Activated CD4-positive, alpha-beta T cell treated with anti-CD3 and anti-CD28 coated beads, Interleukin-2, Interleukin-4, amounts not matched to agents 100 ng/mL and 50 ng/mL, durations not matched to agents 16 hours and 8 hours (primary cell): ENCODE results near the gene WWOX.

ENCODE experiments used
- DNase-seq: peaks from one replicate; pipeline ENCODE4 v3.0.0-alpha.2; 2020; ENCODE audit warnings: low spot score

Gene WWOX

DNA sequence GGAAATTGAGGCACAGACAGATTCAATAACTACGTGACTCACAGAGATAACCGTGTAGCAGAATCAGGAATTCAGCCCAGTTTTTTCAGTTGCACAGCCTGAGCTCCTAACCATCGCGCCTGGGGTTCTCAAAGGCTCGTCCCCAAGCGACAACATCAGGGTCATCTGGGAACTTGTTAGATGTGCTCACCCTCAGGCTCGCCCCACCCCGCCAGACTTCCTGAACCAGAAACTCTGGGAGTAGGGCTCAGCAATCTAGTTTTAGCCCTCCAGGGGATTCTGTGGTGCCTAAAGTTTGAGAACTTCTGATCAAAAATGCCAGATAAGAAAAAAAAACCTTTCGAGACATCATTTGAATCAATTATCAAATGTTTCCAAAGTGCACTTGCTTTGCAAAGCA is 559.8 kb downstream of the WWOX start:
- no peak for DNase-seq

DNA sequence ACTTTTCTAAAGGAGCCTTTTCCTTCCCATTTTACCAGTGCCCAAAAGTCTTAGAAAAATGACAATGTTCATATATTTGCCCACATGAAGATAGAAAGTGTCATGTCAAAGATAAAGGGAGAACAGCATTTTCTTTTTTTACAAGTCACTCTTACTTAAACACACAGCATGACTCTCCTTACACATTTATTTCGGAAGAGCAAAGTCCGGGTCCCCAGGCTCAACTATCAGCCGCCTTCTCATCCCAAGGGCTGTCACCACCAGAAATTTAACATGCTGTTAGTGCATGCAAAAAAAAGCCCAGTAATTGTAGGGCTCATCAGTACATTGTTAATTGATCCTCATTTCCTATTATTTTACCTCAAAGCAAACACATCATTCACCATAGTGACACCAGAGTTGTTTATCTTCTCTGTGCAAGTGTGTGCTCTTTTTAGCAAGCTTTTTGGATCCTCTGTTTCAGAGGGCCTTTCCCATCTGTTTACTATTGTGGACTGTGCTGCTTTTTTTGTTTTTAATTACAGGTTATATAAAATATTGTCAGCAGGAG is 560.3 kb downstream of the WWOX start:
- DNase-seq: no peak

DNA sequence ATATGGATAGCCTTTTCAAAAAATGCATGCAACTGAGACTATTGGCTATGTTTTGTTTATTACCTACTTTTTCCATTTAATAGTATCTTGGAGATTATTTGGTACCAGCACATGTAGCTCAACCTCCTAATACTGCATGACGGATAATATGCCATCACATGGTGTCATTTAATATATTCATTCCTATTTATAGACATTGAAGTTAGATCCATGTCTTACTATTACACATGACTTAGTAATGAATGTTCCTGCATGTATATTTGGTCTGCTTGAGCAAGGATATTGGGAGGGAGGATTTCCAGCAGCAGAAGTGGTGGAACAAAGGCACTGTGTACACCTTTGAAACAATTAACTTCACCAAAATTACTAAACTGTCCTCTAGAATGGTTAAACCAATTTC is 561.3 kb downstream of the WWOX start:
- no peak for DNase-seq

DNA sequence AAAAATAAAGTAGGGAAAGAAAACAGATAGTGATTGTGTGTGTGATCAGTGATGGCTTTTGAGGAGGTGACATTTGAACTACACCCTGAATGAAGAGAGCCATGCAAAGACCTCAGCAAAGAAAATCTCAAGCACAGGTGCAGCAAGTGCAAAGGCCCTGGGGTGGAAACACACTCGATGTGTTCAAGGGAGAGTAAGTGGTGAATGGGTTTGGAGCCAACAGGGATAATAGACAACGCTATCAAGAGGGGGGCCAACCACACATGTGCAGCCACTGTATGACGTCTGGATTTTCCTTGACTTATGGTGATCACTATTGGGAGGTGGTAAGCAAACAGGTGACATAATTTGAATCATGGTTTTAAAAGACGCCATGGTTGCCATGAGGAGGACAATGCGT is 564.2 kb downstream of the WWOX start:
- DNase-seq: no peak

DNA sequence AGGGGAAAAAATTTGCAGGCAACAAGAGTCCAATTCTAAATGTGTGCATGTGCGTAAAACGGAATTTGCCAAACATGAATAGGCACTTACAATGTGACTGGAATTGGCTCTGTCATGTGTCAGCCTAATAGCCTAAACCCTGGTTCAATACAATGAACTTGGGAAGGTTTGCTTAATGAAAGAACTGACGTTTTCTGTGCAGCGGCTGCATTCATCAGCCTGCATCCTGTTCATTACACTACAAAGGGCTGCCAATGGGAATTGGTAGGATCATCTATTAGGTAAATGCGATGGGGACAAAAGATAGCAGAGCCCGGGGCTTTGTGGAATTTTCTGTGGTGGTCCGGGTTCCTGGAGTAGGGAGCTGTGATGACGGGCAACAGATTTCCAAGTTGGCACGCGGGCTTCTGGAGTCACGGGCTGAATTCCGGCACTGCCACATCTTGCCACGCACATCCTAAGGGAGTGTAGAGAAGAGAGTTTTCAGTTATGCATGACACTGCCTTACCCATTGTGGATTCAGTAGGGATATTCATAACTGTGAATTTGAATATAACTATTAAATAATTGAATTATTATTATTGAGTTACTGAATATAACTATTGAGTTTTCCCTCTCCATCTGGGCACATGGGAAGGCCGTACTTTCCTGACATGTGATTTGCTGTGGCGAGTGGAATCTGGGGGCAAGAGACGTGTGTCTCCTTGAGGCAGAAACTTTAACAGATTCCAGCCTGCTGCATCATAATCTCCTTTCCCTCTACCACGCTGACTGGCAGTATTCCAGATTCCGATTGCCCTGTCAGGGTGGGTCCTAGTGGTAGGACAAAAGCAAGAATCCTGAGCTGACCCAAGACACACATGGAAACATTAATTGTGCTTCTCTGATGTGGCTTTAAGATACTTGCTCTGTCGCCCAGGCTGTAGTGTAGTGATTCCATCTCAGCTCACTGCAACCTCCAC is 565.6 kb downstream of the WWOX start:
- DNase-seq: no peak

DNA sequence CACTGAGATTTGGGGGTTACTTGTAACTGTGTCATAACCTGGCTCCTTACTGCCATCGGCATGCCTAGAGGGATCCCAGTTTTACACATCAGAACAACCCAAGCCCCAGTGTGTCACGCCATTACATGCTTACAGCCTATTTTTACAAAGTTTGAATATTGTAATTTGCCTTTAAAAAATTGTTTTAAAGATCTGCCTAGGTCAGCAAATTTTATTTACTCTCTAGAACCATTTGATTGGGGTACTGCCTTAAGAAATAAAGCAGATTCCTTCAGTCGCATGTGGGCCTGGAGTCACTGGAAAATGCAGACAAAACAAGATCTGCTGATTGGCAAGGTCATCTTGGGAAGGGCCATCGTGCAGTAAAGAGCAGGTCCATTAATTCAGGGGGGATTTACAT is 566.9 kb downstream of the WWOX start:
- DNase-seq: no peak

DNA sequence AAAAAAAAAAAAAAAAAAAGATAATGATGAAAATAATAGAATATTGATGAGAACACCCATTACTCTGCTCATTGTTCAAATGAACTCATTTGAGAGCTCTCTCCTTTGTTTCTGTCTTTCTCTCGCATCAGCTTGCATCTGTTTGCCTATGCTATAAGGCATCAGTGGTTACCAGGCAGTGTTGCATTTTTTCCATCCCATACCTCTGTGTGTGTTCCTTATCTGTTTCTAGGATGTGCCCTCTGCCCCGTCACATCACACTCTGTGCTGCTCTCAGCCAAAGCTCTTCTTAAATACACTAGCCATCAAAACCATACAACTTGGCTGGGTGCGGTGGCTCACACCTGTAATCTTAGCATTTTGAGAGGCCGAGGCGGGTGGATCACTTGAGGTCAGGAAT is 568.2 kb downstream of the WWOX start:
- DNase-seq: no peak

DNA sequence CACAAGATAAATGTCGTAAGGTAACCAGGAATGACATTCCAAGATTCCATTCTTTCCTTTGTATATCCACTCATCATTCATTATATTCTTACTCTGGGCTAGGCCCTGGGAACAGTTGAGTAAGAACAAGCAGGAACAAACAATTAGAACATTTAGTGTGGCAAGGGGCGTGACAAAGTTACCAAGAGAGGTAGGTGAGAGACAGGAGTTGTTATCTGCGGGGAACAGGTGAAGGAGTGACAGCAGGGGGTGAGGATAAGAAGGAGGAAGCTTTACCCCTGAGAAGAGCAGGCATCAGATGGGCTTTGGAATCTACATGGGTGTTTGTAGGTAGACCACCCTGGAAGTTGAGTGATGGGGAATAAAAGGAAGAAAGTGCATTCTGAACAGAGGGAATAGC is 568.9 kb downstream of the WWOX start:
- no peak for DNase-seq

DNA sequence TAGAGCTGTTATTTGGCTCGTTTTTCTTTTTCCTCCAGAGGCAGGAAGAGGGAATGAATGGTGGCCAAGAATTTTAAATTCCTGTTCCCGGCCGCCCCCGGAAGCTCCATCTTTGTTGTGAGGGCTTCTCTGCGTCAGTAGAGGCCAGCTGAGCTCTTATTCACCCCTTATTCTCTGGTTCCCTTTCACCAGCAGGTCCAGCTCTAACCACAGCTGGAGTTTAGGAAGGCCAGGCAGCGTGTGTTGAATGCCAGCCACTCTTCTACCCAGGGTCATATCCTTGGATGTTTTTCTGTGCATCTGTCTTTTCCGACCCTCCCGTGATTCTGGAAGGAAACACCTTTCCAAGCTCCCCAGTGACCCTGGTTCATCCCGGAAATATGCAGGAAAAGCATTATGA is 570.5 kb downstream of the WWOX start:
- no peak for DNase-seq

DNA sequence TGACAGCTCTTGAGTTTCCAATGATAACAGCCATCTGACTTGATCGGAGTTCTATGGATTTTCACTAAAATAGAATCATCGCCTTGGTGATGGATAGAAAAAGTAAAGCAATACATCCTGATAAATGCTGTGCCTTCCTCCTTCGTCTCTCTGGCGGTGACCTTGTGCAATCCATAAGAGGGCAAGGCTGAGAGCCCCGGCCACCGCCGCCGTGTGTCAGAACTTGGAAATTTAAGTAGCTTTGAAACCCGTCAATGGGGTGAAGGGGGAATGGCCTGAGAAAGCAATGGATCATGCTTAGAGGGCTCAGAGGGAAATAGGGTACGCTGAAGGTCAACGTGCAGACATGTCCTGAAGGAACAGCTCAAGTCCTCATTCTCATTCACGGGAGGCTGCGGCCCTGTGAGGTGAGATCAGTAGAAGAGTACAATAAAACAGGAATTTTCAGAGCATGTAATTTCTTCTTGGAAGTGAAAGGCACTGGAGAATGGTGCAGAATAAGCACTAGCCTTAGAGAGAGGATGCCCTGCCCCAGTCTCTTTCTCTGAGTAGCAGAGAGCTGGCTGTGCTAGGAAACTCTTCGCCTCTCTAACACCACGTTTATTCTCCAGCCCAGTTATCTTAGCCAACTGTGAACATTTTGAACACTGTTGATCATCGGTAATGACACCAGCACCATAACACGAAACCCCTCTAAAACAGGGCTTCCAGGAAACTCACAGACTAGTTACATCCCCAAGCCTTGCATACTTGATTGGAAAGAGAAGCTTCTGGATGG is 573.5 kb downstream of the WWOX start:
- DNase-seq: no peak

DNA sequence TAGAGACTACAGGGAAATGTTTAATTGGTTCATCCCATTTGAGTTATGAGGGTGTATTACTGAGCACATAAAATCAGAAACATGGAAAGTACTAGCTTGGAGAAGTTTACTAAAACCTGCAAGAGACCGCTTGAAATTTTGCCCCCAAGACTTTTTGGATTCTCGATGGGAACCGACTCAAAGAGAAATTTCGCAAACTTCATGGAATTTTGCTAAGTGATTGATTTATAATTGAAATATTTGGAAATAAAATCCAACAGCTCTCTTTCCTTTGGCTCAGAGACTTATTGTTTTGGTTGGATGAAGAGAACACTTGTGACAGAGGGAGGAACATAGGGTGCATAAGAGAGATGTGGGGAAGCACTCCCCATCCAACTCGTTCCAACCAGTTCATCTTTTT is 574.4 kb downstream of the WWOX start:
- DNase-seq: no peak

DNA sequence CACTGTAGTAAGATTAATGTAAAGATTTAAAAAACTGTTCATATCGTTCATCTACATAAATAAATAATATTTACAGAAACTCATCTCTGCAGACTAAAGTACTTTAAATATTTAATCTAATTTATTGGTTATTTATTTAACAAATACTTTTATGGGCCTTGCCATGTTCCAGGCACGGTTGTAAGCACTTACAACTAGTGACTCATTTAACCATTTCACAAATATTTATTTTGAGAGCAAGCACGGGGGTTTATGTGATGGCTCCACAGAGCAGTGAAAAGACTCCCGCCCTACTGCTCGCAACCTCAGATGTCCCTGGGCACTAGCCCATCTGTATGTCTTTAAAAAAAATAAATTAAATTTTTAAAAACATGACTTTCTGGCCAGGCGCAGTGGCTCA is 575.9 kb downstream of the WWOX start:
- DNase-seq: no peak

DNA sequence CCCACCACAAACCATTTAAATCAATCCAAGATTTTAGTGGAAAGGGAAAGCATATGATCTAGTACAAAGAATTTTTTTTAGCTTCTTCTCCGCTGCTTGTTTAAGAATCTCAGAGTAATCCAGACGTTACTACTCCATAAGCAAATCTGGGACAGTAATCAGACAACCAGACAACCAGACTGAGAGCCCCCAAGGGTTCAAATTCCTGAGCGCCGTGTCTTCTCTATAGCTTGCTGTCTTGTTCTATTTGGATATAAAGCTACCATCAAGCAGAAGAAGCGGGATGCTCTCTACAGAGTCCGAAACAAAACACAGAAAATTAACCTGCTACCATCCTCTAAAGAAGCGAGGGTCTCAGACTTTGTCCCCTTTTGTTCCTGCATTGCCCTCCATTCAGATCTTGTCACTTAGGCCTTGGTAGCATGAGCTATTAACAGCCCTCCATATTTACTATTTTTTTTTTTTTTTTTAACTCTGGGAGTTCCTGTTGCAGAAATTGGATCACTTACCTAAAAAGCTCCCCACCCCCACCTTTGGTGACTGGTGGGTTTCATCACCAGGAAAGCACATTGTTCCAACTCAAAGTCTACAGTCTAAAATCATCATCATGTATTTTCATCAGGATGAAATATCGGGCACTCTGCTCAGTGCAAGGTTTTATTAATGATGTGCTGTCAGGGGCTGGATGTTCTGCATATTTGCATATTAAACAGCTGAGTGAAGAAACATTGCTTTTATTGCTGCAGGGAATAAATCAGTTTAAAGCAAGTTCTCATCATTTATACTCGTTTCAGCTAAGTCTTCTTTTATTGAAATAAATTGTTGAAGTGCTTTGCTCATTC is 576.7 kb downstream of the WWOX start:
- DNase-seq: no peak

DNA sequence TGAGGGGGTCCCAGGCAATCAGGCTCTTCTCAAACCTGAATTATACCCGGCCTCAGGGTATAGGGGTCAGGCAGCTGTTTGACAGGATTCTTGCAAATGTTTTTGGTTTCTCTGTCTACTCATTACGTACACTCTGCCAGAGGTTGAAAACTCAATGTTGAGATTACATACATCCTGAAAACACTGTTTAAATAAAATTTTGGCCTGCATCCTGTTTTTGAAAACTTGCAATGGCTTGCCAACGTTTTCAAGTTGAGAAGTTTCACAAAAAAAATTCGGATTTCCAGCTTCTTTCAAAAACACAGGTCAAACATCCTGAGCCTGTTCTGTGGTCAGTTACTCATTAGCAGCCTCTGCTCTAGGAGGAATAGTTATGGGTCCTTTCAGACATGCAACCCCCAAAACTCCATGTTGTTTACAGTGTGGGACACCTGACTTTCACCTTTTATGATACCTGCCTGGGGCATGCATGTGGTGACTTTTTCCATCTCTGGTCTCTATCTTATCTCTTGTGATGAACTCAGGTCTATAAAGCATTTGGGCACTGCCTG is 577.8 kb downstream of the WWOX start:
- DNase-seq: no peak

DNA sequence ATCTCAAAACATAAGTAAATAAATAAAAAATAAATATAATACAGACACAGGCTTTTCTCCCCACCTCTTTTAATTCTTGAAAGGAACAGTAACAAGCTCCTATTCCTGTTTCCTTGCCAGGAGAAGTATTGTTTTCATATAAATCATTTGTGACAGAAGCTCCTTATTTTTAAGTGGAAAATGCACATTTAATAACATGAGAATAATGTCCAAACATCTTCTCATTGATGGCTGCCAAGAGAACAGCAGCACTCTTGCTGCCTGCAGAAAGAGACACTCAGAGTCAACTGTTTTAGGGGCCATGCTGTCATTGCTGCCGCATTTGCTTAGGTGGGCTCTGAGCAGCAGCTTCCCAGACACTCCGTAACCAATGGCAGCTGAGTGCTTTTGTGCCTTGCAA is 580.1 kb downstream of the WWOX start:
- DNase-seq: no peak

DNA sequence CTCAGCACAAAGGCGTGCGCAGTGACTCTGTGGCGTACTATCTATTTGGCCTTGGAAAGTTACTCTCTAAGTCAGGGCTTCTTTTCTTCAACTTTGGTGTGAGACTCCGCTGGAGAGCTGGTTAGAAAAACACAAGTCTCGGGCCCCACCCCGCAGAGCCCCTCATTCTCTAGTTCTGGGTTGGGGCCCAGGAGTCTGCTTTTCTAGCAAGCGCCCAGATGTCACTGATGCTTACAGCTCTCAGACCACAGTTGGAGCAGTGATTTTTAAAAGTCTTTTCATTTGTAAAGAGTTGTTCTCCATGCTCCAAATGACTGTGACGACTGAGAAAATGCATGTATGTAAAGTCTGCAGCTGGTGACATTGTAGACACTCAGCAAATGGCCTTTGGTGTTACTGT is 582.3 kb downstream of the WWOX start:
- no peak for DNase-seq

DNA sequence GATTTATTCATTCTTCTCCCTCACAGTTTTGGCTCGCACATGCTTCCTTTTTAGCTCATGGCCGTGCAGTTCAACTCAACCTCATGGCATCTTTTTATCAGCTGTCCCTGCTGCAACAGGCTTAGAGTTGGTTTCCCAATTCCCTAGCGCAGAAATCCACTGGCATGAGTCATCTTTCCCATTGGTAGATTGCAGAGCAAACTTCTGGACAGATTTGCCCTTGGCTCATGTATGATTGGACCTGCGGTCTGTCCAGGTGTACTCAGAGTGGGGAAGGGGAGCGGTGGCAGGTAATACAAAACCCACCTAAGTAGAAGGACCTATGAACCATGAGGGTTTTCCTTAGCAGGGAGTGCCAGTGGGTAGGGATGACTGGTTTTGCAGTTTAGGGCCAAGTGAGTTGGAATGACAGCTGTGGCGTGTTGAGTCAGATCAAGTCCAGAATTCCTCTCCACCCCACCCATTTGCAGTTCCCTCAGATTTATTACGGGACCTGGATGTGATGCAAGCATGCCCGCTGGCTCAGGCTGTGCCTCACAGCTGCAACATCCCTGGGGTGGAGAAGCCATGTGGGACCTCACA is 584.7 kb downstream of the WWOX start:
- DNase-seq: no peak

DNA sequence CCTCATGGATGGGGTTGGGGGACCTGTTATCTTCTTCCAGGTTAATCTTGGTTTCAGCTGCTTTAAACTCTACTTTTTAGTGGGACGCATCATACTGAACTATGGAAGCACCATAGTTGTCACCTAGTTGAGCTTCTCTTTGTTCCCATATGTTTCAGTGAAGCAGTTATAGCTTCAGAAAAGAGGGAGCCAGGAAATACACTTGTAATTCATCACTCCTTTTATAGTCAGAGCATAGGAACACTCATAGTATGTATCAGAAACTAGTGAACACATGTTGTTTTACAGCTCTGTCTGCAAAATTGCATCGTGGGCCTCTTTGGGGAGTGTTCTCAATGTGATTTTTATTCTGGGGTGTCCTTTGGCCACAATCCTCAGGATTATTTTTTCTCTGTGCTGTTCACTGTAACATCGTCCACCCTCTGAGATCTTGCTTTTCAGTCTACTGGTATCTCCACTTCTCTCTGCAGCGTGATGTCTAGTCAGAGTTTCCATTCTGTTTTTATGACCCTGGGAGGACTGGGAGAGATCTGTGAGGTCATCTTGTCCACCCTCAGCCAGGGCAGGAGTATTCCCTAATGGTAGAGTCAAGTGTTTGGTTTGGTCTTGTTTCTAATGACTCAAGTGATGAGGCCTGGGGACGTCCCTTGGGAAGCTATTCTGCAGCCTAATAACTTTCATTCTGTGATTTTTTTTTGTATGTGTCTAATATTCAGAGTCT is 585.4 kb downstream of the WWOX start:
- no peak for DNase-seq

DNA sequence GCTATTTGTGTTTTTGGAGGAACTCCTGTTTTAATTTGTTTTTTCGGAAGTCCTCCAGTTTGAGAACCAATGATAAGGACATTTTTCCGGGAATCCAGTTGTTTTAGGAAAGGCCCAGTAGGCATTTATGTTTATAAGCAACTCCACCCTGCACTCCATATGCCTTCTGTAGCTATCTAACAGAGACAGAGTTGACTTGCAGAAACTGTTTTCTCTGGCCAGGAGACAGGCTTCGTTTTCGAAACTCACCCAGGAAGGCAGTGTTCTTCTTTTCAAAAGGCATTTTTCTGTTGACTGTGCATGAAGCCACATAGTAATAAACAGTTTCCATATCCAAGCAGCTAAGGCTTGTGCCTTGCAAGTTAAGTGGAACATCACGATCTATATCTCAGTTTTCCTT is 587.1 kb downstream of the WWOX start:
- no peak for DNase-seq

DNA sequence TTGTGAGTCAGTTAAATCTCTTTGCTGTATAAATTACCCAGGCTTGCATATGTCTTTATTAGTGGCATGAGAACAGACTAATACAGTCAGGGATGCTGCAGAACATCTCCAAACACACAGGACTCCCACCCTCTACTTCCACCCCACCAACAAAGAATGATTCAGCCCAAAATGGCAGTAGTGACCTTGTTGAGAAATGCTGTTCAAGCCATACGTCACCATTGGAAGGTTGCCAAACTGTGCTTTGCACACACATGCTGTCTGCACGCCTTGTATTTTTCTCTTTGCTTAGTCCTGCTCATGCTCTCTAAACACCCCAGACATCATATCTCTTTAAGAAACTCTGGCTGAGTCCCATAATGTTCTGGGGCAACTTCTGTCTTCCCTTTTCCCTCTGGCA is 589.6 kb downstream of the WWOX start:
- DNase-seq: no peak

DNA sequence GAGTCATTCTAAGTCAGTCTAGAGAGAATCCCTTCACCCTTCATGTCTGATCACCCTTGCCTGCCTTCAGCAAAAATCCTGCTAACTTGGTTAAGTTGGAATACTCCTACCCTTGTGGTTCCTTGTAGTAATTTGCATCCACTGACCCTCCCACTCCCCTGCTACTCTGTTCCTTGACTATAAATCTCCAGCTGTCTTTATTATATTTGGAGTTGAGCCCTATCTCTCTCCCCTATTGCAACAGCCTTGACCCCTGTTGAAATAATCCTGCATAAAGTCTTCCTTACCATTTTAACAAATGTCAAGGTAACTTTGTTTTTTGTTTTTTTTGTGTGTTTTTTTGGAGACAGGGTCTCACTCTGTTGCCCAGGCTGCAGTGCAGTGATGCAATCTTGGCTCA is 590.1 kb downstream of the WWOX start:
- no peak for DNase-seq
